Ishikawa (cell line): ENCODE results near the gene MMP15.

Experiments used
- REST ChIP-seq: IDR thresholded peaks from 2 replicates; pipeline ENCODE4 v1.6.1; 2012; ENCODE audit warnings: low read depth, mild to moderate bottlenecking
- TCF12 ChIP-seq: IDR thresholded peaks from 2 replicates; pipeline ENCODE4 v1.6.1; 2012; ENCODE audit warnings: low read depth
- TF ChIP-seq, protein P1 (sequence below): IDR thresholded peaks from 2 replicates; pipeline ENCODE4 v1.6.1; 2012

- TF ChIP-seq REST (no peak), TCF12 (no peak)
- TF ChIP-seq, protein P1, sequence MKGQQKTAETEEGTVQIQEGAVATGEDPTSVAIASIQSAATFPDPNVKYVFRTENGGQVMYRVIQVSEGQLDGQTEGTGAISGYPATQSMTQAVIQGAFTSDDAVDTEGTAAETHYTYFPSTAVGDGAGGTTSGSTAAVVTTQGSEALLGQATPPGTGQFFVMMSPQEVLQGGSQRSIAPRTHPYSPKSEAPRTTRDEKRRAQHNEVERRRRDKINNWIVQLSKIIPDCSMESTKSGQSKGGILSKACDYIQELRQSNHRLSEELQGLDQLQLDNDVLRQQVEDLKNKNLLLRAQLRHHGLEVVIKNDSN: no peak
Measured at GRCh38 chr16:58042001-58042885, 16.7 kb downstream of the MMP15 start.
